ENCODE measurements around the gene KCNB1. TPM values are rescaled to one million over a fixed set of nuclear protein-coding genes. Genes with fewer than 3 reads are reported as not detected.

The KCNB1 gene
- total RNA-seq, 1 experiment from 2014 or later, result 0.04 TPM

DNA sequence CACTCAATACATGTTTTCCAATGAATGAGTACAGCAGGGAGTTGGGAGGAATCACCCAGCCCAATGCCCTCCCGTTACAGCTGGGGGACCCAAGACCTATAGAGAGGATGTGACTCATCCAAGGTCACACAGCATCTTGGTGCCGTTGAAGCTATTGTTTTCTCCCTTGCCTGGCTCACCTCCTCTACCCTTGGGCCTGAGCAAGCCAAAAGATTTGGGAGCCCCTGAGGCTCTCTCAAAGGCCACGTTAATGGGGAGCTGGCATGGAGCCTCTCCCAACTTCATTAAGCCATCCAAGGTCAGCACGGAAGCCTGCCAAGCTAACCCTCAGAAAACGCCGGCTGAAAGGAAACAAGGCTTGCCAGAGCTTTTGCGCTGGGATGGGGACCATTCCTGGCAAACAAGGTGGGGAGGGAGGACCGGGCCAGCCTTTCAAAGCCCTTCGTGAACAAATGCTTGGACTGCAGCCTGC is 30.4 kb downstream of the KCNB1 start:
- Histone ChIP-seq H3K4me2 (no peak overlapping the region), H3K79me2 (ENCODE audit: low read depth) (no peaks in the 10 kb centered on the region), H3K27me3 (ENCODE audit: insufficient read depth, low read depth) (peaks cover 33% of the 10 kb centered on the region), H2AFZ (no peak overlapping the region), H4K20me1 (ENCODE audit: insufficient read depth) (no peaks in the 10 kb centered on the region), H3F3A (ENCODE audit: insufficient read depth, low read depth) (no peaks in the 10 kb centered on the region), H3K36me3 (ENCODE audit: low read depth) (no peaks in the 10 kb centered on the region), H3K9me2 (ENCODE audit: insufficient read depth) (no peaks in the 10 kb centered on the region), H3K4me1 (replicated peaks; ENCODE audit: insufficient read depth) (no peaks in the 10 kb centered on the region), H3K4me3 (no peak overlapping the region), H3K27ac (no peak overlapping the region), H3K9me3 (ENCODE audit: insufficient read depth, low read depth) (no peaks in the 10 kb centered on the region)
- TF ChIP-seq EZH2 (IDR thresholded peaks at IDR 0.05; ENCODE audit: low read depth), result no peak
- TF ChIP-seq, protein P1, sequence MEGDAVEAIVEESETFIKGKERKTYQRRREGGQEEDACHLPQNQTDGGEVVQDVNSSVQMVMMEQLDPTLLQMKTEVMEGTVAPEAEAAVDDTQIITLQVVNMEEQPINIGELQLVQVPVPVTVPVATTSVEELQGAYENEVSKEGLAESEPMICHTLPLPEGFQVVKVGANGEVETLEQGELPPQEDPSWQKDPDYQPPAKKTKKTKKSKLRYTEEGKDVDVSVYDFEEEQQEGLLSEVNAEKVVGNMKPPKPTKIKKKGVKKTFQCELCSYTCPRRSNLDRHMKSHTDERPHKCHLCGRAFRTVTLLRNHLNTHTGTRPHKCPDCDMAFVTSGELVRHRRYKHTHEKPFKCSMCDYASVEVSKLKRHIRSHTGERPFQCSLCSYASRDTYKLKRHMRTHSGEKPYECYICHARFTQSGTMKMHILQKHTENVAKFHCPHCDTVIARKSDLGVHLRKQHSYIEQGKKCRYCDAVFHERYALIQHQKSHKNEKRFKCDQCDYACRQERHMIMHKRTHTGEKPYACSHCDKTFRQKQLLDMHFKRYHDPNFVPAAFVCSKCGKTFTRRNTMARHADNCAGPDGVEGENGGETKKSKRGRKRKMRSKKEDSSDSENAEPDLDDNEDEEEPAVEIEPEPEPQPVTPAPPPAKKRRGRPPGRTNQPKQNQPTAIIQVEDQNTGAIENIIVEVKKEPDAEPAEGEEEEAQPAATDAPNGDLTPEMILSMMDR (conservative IDR thresholded peaks at IDR 0.05), result no peak
- no peak for DNase-seq
- ChIA-PET POLR2A (ENCODE audit: unreplicated experiment) (no interaction called here), CTCF (no interaction called here)
- BruUV-seq (replicated peaks), result no TSS peak
- intact Hi-C loops (cut with micrococcal nuclease; ENCODE audit: unreplicated experiment), result no loop called here

DNA sequence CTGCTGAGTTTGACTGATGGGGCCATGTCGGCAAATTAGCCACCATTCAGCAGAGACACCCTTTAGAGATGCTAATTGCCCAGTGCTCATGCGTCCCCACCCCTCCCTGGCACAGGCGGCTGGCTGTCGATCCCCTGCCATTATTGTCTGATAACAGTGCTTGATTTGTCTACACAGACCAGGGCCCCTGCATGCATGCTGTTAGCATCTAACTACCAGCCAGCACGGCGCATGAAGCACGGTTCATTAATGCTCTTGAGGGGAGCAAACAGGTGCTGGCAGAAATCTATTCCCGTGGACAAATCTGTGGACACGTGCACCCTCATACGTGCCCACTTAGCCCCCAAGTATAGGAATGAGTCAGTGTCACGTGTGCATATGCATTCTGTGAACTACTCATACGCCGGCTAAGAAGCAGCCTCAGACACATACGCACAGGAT is 32.2 kb downstream of the KCNB1 start:
- BruUV-seq (replicated peaks), result no TSS peak
- POLR2A ChIA-PET (ENCODE audit: unreplicated experiment), result no interaction called here

DNA sequence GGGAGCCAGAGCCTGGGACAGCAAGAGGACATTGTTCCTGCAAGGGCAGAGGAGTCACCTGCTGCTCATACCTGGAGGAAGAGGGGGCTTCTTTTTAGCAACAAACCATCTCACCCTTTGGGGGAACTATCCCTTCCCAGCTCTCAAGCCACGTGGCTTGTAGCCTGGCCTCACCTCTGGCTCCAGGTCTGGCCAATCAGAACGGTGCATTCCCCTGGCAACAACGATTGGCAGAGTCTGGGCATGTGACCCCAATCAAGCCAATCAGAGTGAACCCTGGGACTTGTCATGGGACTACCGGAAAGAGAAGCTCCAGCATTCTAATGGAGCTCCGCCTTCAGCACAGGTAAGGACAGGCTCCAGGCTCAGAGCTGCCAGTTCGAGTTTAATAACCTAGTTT is 33.6 kb downstream of the KCNB1 start:
- Histone ChIP-seq H3K4me2 (no peak overlapping the region), H3K27me3 (ENCODE audit: insufficient read depth, low read depth) (peaks cover 14% of the 10 kb centered on the region; the same call in 1 of the 2 replicates), H3K4me1 (replicated peaks; ENCODE audit: insufficient read depth) (no peaks in the 10 kb centered on the region), H3K36me3 (ENCODE audit: low read depth) (no peaks in the 10 kb centered on the region), H3F3A (ENCODE audit: insufficient read depth, low read depth) (no peaks in the 10 kb centered on the region), H4K20me1 (ENCODE audit: insufficient read depth) (no peaks in the 10 kb centered on the region), H3K4me3 (no peak overlapping the region), H2AFZ (no peak overlapping the region), H3K9me2 (ENCODE audit: insufficient read depth) (no peaks in the 10 kb centered on the region), H3K79me2 (ENCODE audit: low read depth) (no peaks in the 10 kb centered on the region), H3K27ac (no peak overlapping the region), H3K9me3 (ENCODE audit: insufficient read depth, low read depth) (no peaks in the 10 kb centered on the region)
- BruUV-seq (replicated peaks), result no TSS peak
- ChIA-PET POLR2A (ENCODE audit: unreplicated experiment) (no interaction called here), CTCF (no interaction called here)
- no peak for DNase-seq
- TF ChIP-seq EZH2 (IDR thresholded peaks at IDR 0.05; ENCODE audit: low read depth), result no peak
- TF ChIP-seq, protein P1 (conservative IDR thresholded peaks at IDR 0.05), result no peak
- intact Hi-C loops (cut with micrococcal nuclease; ENCODE audit: unreplicated experiment), result no loop called here

More for the DNA sequence above, 32.2 kb downstream of the KCNB1 start:
- Histone ChIP-seq H3K4me1 (replicated peaks; ENCODE audit: insufficient read depth) (no peaks in the 10 kb centered on the region), H3K9me2 (ENCODE audit: insufficient read depth) (no peaks in the 10 kb centered on the region), H3K27ac (no peak overlapping the region), H3K27me3 (ENCODE audit: insufficient read depth, low read depth) (peaks cover 16% of the 10 kb centered on the region; the same call in 1 of the 2 replicates), H4K20me1 (ENCODE audit: insufficient read depth) (no peaks in the 10 kb centered on the region), H3F3A (ENCODE audit: insufficient read depth, low read depth) (no peaks in the 10 kb centered on the region), H2AFZ (no peak overlapping the region), H3K4me3 (no peak overlapping the region), H3K36me3 (ENCODE audit: low read depth) (no peaks in the 10 kb centered on the region), H3K4me2 (no peak overlapping the region), H3K9me3 (ENCODE audit: insufficient read depth, low read depth) (no peaks in the 10 kb centered on the region), H3K79me2 (ENCODE audit: low read depth) (no peaks in the 10 kb centered on the region)
- intact Hi-C loops (cut with micrococcal nuclease; ENCODE audit: unreplicated experiment), result no loop called here
- CTCF ChIA-PET, result no interaction called here
- TF ChIP-seq EZH2 (IDR thresholded peaks at IDR 0.05; ENCODE audit: low read depth), result no peak
- TF ChIP-seq, protein P1 (conservative IDR thresholded peaks at IDR 0.05), result no peak
- DNase-seq, result no peak

Data from PC-9 (cell line).